ENCODE results near the gene TRAPPC3. TPM values are rescaled to one million over a fixed set of nuclear protein-coding genes. Genes with fewer than 3 reads are reported as not detected.

The TRAPPC3 gene
- total and polyA plus RNA-seq, 9 of the 15 experiments (the other 6 are each of a cell fraction or from before 2014, with no cell fraction given), result 20.6 to 141 (median 112) TPM

DNA sequence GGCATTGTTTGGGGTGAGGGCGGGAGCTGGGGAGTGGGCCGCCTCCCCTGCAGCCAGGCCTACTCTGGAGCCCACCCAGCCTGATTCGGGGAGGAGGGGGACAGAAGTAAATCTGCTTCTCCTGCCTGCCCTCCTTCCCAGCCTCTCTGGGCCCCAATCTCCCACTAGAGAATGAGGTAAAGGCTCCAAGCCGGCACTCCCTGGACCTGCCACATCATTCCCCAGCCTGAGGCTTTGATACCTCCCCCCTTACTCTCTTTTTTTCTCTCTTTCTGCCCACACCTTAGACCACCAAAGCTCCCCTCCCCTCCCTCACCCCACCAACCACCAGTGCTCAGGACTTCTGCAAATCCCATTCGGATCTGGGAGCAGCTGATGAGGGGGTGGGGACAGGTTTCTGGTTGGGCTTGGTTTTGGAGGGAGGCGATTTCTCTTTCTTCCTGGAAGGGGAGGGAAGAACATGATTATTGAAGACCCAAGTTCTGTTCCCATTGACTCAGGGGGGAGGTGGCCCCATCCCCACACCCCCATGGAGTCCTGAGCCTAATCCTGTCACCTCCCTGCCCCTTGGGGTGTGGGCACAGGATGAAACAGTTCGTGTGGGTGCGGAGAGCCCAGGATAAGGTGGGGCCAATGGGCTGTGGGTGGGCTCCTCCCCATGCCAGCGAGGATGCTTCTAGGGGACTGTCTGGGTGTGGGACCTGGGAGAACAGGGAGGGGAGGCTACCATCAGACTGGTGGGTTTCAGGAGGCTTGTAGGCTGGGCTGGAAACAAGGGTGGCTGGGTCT, 8.0 kb upstream of the TRAPPC3 start (continued):
- TF ChIP-seq, protein P1, sequence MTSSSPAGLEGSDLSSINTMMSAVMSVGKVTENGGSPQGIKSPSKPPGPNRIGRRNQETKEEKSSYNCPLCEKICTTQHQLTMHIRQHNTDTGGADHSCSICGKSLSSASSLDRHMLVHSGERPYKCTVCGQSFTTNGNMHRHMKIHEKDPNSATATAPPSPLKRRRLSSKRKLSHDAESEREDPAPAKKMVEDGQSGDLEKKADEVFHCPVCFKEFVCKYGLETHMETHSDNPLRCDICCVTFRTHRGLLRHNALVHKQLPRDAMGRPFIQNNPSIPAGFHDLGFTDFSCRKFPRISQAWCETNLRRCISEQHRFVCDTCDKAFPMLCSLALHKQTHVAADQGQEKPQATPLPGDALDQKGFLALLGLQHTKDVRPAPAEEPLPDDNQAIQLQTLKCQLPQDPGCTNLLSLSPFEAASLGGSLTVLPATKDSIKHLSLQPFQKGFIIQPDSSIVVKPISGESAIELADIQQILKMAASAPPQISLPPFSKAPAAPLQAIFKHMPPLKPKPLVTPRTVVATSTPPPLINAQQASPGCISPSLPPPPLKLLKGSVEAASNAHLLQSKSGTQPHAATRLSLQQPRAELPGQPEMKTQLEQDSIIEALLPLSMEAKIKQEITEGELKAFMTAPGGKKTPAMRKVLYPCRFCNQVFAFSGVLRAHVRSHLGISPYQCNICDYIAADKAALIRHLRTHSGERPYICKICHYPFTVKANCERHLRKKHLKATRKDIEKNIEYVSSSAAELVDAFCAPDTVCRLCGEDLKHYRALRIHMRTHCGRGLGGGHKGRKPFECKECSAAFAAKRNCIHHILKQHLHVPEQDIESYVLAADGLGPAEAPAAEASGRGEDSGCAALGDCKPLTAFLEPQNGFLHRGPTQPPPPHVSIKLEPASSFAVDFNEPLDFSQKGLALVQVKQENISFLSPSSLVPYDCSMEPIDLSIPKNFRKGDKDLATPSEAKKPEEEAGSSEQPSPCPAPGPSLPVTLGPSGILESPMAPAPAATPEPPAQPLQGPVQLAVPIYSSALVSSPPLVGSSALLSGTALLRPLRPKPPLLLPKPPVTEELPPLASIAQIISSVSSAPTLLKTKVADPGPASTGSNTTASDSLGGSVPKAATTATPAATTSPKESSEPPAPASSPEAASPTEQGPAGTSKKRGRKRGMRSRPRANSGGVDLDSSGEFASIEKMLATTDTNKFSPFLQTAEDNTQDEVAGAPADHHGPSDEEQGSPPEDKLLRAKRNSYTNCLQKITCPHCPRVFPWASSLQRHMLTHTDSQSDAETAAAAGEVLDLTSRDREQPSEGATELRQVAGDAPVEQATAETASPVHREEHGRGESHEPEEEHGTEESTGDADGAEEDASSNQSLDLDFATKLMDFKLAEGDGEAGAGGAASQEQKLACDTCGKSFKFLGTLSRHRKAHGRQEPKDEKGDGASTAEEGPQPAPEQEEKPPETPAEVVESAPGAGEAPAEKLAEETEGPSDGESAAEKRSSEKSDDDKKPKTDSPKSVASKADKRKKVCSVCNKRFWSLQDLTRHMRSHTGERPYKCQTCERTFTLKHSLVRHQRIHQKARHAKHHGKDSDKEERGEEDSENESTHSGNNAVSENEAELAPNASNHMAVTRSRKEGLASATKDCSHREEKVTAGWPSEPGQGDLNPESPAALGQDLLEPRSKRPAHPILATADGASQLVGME (CRISPR knock-in tag; IDR thresholded peaks at IDR 0.05), result no peak
- TF ChIP-seq RUNX1 (IDR thresholded peaks at IDR 0.05; ENCODE audit: low read depth) (no peak), ZNF217 (CRISPR knock-in tag; IDR thresholded peaks at IDR 0.05) (no peak), EP300 (IDR thresholded peaks at IDR 0.05; ENCODE audit: low read length) (no peak), ZBTB17 (CRISPR knock-in tag; IDR thresholded peaks at IDR 0.05) (no peak)
- TF ChIP-seq, protein P2, sequence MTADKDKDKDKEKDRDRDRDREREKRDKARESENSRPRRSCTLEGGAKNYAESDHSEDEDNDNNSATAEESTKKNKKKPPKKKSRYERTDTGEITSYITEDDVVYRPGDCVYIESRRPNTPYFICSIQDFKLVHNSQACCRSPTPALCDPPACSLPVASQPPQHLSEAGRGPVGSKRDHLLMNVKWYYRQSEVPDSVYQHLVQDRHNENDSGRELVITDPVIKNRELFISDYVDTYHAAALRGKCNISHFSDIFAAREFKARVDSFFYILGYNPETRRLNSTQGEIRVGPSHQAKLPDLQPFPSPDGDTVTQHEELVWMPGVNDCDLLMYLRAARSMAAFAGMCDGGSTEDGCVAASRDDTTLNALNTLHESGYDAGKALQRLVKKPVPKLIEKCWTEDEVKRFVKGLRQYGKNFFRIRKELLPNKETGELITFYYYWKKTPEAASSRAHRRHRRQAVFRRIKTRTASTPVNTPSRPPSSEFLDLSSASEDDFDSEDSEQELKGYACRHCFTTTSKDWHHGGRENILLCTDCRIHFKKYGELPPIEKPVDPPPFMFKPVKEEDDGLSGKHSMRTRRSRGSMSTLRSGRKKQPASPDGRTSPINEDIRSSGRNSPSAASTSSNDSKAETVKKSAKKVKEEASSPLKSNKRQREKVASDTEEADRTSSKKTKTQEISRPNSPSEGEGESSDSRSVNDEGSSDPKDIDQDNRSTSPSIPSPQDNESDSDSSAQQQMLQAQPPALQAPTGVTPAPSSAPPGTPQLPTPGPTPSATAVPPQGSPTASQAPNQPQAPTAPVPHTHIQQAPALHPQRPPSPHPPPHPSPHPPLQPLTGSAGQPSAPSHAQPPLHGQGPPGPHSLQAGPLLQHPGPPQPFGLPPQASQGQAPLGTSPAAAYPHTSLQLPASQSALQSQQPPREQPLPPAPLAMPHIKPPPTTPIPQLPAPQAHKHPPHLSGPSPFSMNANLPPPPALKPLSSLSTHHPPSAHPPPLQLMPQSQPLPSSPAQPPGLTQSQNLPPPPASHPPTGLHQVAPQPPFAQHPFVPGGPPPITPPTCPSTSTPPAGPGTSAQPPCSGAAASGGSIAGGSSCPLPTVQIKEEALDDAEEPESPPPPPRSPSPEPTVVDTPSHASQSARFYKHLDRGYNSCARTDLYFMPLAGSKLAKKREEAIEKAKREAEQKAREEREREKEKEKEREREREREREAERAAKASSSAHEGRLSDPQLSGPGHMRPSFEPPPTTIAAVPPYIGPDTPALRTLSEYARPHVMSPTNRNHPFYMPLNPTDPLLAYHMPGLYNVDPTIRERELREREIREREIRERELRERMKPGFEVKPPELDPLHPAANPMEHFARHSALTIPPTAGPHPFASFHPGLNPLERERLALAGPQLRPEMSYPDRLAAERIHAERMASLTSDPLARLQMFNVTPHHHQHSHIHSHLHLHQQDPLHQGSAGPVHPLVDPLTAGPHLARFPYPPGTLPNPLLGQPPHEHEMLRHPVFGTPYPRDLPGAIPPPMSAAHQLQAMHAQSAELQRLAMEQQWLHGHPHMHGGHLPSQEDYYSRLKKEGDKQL (CRISPR knock-in tag; IDR thresholded peaks at IDR 0.05; ENCODE audit: borderline replicate concordance), result no peak
- TF ChIP-seq, protein P3, sequence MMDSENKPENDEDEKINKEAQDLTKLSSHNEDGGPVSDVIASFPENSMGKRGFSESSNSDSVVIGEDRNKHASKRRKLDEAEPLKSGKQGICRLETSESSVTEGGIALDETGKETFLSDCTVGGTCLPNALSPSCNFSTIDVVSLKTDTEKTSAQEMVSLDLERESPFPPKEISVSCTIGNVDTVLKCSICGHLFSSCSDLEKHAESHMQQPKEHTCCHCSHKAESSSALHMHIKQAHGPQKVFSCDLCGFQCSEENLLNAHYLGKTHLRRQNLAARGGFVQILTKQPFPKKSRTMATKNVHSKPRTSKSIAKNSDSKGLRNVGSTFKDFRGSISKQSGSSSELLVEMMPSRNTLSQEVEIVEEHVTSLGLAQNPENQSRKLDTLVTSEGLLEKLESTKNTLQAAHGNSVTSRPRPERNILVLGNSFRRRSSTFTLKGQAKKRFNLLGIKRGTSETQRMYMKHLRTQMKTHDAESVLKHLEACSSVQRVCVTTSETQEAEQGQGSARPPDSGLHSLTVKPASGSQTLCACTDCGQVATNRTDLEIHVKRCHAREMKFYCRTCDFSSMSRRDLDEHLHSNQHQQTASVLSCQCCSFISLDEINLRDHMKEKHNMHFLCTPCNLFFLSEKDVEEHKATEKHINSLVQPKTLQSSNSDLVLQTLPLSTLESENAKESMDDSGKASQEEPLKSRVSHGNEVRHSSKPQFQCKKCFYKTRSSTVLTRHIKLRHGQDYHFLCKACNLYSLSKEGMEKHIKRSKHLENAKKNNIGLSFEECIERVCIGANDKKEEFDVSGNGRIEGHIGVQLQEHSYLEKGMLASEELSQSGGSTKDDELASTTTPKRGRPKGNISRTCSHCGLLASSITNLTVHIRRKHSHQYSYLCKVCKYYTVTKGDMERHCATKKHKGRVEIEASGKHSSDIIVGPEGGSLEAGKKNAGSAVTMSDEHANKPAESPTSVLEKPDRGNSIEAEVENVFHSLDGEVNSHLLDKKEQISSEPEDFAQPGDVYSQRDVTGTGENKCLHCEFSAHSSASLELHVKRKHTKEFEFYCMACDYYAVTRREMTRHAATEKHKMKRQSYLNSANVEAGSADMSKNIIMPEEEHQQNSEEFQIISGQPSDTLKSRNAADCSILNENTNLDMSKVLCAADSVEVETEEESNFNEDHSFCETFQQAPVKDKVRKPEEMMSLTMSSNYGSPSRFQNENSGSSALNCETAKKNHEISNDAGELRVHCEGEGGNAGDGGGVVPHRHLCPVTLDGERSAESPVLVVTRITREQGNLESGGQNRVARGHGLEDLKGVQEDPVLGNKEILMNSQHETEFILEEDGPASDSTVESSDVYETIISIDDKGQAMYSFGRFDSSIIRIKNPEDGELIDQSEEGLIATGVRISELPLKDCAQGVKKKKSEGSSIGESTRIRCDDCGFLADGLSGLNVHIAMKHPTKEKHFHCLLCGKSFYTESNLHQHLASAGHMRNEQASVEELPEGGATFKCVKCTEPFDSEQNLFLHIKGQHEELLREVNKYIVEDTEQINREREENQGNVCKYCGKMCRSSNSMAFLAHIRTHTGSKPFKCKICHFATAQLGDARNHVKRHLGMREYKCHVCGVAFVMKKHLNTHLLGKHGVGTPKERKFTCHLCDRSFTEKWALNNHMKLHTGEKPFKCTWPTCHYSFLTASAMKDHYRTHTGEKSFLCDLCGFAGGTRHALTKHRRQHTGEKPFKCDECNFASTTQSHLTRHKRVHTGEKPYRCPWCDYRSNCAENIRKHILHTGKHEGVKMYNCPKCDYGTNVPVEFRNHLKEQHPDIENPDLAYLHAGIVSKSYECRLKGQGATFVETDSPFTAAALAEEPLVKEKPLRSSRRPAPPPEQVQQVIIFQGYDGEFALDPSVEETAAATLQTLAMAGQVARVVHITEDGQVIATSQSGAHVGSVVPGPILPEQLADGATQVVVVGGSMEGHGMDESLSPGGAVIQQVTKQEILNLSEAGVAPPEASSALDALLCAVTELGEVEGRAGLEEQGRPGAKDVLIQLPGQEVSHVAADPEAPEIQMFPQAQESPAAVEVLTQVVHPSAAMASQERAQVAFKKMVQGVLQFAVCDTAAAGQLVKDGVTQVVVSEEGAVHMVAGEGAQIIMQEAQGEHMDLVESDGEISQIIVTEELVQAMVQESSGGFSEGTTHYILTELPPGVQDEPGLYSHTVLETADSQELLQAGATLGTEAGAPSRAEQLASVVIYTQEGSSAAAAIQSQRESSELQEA (IDR thresholded peaks at IDR 0.05; ENCODE audit: low read depth), result no peak

All from K562 (cell line).